GM23338 (cell line): ENCODE data around the gene PLD1.

Experiments
- CREB1 ChIP-seq: fragments of 250-450 bp; sonication (Bioruptor Pico); IDR thresholded peaks from 2 replicates; pipeline ENCODE4 v1.5.0; 2020; ENCODE audit warnings: low read depth, mild to moderate bottlenecking, moderate library complexity
- ETS1 ChIP-seq: IDR thresholded peaks from 2 replicates; pipeline ENCODE4 v1.6.1; 2016; ENCODE audit warnings: antibody characterized with exemption
- EZH2 ChIP-seq: fragments of 200-600 bp; sonication (generic); IDR thresholded peaks from one replicate; pipeline ENCODE4 v1.8.0; 2017; ENCODE audit warnings: antibody characterized with exemption, mild to moderate bottlenecking, low read depth; ENCODE audit not compliant: unreplicated experiment
- EZH2phosphoT487 ChIP-seq: fragments of 200-600 bp; sonication (generic); IDR thresholded peaks from one replicate; pipeline ENCODE4 v1.8.1; 2018; ENCODE audit warnings: antibody characterized with exemption; ENCODE audit not compliant: unreplicated experiment
- JUNB ChIP-seq: IDR thresholded peaks from one replicate; pipeline ENCODE4 v1.6.1; 2016; ENCODE audit warnings: antibody characterized with exemption; ENCODE audit not compliant: unreplicated experiment
- POLR2AphosphoS5 ChIP-seq: IDR thresholded peaks from 2 replicates; pipeline ENCODE4 v1.6.1; 2016; ENCODE audit warnings: antibody characterized with exemption, low read depth
- REST ChIP-seq: IDR thresholded peaks from one replicate; pipeline ENCODE4 v1.6.1; 2018; ENCODE audit warnings: antibody characterized with exemption; ENCODE audit not compliant: unreplicated experiment
- TF ChIP-seq, protein P1 (sequence below), 2 experiments: fragments of 200-600 bp in 1 of 2; sonication (generic) in 1 of 2; conservative IDR thresholded peaks; 2 replicates each; pipeline versions ENCODE4 v1.5.1 to v1.6.1; 2016 to 2017; ENCODE audit warnings: antibody characterized with exemption in 2 of 2, low read depth in 2 of 2, mild to moderate bottlenecking in 2 of 2, moderate library complexity in 1 of 2

DNA sequence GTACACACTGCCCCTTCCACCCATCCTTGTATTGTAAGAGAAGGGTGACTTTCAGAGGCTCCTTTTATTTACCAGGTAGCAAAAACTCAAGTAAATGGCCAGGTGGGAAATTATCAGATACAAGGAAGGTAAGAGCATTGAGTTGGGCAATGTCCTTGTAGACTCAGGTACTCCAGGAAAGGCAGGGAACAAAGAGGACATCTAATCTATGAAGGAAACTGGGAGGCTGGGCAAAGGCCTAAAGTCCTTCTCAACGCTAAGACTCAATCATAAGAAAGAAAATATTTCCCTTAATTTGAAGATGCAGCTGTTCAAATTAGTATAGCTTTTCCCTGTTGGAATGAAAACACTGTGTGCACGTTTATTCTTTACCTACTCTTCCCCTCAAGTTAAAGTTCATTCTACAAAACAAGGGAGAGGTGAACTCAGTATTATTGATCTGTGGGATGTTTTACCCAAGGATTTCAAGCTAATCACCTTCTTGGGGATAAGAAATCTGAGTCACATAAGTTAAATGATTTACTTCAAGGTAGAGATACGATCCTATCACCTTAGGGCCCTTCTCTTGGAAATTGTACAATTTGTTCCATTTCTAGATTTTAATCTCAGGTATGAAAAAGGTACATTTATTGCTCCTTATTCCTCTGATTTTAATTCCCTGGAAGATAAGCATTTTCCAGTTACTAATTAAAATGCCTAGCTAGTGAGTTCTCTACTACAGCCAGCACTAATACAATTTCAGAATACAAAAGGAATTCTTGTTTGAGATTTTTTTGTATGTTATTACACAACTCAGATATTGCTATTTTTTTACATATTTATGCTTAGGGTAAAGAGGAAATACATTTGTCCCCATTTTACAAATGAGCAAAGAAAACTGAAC is 80.6 kb downstream of the PLD1 start:
- TF ChIP-seq JUNB (no peak), REST (no peak), CREB1 (no peak), EZH2phosphoT487 (no peak), POLR2AphosphoS5 (no peak), EZH2 (no peak), ETS1 (no peak)
- TF ChIP-seq, protein P1, sequence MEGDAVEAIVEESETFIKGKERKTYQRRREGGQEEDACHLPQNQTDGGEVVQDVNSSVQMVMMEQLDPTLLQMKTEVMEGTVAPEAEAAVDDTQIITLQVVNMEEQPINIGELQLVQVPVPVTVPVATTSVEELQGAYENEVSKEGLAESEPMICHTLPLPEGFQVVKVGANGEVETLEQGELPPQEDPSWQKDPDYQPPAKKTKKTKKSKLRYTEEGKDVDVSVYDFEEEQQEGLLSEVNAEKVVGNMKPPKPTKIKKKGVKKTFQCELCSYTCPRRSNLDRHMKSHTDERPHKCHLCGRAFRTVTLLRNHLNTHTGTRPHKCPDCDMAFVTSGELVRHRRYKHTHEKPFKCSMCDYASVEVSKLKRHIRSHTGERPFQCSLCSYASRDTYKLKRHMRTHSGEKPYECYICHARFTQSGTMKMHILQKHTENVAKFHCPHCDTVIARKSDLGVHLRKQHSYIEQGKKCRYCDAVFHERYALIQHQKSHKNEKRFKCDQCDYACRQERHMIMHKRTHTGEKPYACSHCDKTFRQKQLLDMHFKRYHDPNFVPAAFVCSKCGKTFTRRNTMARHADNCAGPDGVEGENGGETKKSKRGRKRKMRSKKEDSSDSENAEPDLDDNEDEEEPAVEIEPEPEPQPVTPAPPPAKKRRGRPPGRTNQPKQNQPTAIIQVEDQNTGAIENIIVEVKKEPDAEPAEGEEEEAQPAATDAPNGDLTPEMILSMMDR (conservative IDR thresholded peaks at IDR 0.05; ENCODE audit: low read depth in 2 of 2) = no peak
